GM19099 (cell line): ENCODE results near the gene HYAL1.

Experiments
- POLR2A ChIP-seq: IDR thresholded peaks from 3 replicates; pipeline ENCODE4 v1.6.1; 2011; ENCODE audit warnings: low read depth; ENCODE audit not compliant: insufficient read length; ENCODE audit errors: extremely low read depth

HYAL1 gene

GRCh38 chr3:50254577-50255250 lies 48.7 kb downstream of the HYAL1 start:
- no peak for TF ChIP-seq POLR2A

GRCh38 chr3:50251220-50251619 lies 52.2 kb downstream of the HYAL1 start:
- no peak for TF ChIP-seq POLR2A

GRCh38 chr3:50250514-50250913 lies 52.9 kb downstream of the HYAL1 start:
- TF ChIP-seq POLR2A, result no peak
